HG03469 (cell line): ENCODE measurements around the gene GBX2.

Experiments used
- ATAC-seq: cut with Tn5 transposase; IDR thresholded peaks from one replicate; pipeline ENCODE4 v1.9.1; 2021; ENCODE audit warnings: mild to moderate bottlenecking, moderate library complexity, moderate number of reproducible peaks; ENCODE audit not compliant: unreplicated experiment

Gene GBX2

GRCh38 chr2:236184701-236185100, 16.5 kb upstream of the GBX2 start:
- no peak for ATAC-seq

- ATAC-seq = no peak
These were observed 12.8 kb upstream of the GBX2 start for GRCh38 chr2:236180831-236181453.

- no peak for ATAC-seq
These were observed 12.1 kb upstream of the GBX2 start for GRCh38 chr2:236180076-236180816.

DNA sequence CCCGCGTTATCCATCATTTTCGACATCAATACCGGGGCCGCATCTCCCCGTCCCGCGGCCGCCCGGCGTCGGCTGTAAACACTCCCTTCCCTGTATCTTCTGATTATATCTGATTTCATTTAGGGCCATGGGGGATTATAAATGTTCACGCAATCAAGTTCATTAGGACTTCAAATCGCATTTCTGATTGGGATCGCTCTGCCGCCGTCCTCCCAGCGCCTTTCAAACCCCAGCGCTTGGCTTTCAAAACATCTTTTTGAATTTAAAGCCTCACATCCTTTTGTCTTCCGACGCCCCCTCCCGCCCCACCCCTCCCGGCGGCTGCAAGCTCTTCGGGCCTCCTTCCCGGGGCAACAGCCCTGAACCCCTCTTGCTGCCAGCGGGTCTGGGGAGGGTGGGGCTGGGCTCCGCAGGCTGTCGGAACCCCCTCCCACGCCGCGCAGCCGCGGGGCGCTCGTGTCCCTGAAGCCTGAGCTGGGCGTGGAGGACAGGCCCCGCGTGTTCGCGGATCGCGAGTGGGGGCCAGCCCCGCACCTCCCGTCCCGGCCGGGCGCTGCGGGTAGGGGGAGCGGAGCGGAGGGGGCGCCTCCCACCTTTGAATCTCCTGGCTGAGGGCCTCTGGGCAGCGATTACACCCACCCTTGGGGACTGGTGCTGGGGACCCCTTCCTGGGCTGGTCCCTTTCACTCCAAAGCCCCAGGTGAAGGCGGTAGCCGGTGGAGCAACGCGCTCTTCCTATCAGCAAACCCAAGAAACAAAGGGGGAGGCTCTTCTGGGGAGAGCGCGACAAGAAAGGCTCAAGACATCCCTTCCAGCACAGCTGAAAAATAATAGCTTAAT, 11.3 kb upstream of the GBX2 start:
- ATAC-seq = no peak

DNA sequence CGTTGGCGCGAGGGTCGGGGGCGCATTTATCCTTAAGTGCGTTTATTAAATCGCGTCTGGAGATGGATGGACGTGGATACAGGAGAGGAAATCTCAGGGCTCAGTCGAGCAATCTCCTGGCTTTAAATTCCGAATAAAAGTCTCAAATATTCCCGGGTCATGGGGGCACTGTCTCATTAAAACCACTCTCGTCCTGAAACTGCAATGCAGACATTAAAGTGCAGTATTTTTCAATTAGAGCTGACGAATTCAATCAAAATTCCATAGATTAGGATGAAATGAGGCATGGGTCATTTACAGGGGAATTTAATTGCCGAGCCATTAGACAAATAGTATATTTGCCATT, 10.7 kb upstream of the GBX2 start:
- no peak for ATAC-seq

DNA sequence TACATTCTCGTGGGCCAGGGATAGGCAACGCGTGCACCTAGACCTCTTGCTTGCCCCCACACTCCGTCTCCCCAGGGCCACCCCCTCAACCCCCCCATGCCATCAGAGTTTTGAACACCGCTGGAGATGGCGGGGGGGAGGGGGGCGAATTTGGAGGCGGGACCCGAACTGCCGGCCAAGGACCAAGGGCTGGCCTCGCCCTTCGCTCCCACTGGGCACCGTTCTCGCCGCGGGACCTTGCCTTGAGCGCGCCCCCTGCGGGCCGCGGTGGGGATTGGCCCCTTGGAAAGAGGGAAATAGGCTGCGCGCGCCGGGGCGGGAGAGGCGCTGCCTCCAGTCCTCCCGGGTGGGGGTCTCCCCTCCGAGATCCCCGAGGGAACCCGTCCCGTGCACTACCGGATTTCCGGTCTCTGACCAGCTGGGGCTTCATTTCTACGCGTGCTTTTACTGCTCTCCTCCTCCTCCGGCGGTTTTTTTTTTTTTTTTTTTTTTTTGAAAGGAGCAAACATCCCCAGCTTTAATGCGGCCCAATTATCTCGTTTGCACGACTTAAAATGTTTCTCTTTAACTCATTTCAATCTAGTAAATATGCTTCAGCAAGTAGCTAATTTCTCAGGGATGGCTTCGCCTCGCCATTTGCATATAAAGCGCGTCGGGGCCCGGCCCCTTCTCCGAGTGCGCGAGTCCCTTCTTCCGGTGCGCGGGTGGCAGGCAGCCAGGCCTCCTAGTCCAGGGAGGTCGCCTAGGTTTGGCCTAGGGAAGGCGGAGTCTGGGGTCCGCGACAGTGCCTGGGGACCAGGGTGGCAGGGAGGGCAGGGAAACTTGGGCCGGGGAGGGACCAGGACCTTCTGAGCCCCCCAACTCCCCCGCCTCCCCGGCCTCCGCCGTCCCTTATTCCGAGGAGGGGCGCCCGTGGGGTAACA, 10.0 kb upstream of the GBX2 start:
- no peak for ATAC-seq

DNA sequence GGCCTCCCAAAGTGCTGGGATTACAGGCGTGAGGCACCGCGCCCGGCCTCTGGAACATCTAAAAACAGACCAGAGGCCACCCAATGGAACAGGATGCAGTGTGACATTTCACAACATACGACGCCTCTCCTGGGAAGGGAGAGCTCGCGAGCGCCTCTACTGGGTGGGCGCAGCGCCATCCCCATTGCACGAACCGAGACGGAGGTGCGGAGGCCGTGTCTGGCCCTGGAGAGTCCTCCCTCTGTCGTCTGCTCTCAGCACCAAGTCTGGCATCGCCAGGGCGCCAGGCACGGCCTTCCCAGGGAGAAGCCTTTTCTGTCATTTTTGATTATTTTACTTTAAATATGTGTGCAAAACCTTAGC, 9.4 kb upstream of the GBX2 start:
- no peak for ATAC-seq

DNA sequence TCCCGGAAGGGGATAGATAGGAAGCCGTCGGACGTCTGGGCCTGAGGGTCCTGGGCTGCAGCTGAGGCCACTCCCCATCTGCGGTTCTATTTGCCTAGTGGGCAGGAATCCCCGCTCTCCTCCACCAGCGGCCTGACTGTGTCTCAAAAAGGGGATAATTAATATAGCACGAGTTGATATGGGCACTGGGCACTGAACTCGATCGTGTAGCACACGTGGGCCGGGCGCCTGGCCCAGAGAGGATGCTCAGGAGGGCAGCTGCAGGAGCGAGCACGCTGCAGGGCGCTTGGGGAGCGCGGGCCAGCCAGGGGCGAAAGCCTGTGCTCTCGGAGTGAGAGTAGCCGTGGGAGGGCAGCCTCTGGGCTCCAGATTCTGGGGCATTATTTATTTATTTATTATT, 8.8 kb upstream of the GBX2 start:
- no peak for ATAC-seq

DNA sequence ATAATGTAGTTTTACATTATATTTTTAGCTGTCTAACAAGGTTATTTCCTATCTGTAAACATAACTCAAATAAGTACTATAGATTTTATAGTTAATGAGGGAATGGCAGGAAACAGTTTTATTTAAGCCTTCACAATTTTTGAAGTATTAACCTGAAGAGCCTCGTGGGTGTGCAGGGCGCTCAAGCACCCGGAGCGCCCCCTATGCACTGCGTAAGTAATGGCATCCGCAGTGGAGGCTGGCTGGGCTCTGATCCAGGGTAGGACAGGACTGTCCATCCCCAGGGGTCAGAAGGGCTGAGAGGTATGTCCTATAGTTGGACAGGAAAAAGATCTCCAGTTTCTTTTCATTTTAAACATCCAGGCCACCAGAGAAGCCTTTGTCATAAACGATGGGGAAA, 8.2 kb upstream of the GBX2 start:
- no peak for ATAC-seq

DNA sequence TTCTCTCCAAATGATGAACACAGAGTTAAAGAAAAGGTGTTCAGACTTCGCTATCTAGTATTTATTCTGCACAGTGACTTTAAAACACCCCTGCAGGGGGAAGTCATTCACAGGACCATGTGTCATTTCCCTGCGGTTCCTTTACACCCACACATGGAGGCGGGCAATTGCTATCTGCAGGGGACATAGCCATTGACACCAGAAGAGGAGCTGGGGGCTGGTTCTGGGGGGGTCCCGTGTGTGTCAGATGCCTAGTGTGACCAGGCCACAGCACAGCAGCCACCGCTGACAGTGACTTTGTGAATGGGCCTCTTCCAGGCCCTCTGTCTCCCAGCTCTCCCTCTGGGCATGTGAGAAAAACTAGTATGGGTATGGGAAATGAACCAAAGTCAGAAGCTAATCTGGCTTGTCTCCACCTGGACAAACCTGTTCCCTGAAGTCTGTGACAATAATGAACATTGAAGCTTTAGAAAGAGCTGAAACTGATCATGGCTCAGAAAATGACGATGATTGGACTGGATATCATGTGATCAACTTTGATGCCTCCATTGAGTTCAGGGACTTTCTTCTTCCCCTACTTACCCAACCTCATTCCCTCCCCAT, 7.5 kb upstream of the GBX2 start:
- no peak for ATAC-seq

GRCh38 chr2:236173729-236174607, 5.8 kb upstream of the GBX2 start:
- ATAC-seq = no peak

DNA sequence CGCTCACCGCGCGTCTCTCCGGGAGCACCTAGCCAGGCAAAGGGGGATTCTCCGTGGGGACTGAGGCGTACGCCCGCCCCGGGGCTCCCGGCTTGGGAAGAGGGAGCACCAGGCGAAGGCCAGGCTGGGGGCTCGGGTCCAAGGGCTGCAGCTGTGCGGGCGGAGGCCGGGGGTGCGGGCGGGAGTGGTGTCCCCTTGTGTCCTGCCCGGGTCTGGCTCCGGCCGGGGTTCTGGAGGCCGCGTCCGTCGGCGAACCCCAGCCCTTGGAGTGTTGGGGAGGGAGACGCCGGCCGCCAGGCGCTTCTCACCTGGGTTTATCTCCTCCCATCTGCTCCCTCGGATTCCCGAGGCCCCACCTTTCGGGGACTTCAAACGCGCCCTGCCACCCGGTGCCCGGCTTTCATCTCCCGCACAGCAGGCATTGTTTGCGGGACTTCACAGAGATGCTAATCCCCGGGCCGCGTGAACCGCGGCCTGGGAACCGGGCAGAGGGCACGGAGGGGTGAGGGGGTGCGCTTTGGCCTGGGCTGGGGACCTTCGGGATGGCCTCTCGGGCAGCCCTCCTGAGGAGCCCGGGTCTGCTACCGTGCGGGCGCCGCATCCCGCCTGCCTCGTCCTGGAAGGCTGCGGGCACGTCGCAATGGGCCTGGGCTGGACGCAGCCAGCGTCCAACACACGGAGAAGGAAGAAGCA, 5.0 kb upstream of the GBX2 start:
- ATAC-seq = no peak

DNA sequence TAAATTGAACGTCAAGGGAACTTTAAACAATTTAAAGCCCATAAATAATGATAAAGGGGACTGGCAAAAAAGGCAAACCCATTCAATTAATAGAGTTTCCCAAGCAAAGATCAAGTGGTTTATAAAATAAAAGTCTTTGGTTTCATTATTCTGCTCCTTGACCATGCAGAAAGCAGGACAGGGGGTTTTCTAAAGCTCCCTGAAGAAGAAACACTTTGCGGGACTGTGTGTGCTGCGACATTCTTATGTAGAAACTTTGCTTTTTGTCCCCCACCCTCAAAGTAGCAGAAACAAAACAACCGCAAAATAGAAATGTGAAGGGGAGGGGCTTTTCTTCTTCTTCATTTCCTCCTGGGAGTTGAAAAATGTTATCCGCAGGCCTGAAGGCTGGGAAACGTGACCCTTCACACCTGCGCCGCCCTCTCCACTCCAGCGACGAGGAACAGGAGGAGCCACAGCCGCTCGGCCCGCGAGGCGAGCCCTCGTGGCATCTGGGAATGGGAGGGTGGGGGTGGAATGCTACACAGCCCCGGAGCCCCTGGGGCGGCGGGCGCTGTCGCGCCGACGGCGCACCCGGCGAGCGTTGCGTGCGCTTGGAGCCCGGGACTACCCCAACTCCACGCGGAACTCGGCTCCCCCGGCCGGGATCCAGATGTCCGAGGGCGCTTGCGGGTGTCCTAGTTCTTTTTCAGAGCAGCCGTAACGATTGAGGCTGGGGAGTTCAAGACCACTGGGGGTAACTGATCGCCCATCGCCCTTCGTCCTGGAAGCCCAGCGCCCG, 4.3 kb upstream of the GBX2 start:
- ATAC-seq = no peak

- no peak for ATAC-seq
These were observed 3.6 kb upstream of the GBX2 start for GRCh38 chr2:236171680-236172254.

- no peak for ATAC-seq
These were observed 3.0 kb upstream of the GBX2 start for GRCh38 chr2:236171181-236171679.

DNA sequence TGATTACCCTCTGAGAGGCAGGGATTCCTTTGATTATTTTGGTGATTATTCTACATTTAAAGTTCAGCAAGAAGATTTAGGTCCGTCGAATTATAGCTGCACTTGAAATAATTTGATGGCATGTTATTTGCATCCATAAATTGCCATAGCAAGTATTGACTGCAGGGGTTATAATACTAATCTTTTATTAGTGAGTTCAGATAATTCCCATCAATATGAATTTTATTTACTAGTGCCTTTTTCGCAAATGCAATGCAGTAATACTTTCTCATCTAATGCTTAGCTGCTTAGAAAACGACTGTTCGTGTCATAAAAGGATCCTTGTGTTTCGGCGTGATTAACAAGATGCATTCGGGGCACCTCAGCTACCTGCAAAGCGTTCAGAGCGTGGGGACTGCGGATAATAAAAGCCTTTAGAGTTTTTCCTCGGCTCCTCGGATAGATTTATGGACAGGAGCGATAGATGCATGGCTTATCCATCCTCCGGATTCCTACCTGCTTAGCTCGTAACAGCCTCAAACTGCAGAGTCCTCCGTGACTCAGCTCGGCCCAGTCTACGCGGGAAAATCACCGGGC, 2.5 kb upstream of the GBX2 start:
- ATAC-seq = no peak
